Fibroblast of pulmonary artery (primary cell): ENCODE results near the gene RLN3.
"Not testable (repeated sequence)": the region's sequence is repeated elsewhere in the genome, so short reads cannot be mapped to it uniquely, and the experiment has no call there.

Experiments used
- DNase-seq: peaks from one replicate; pipeline ENCODE4 v3.0.0-alpha.2; 2010; ENCODE audit warnings: low read depth
- H3K4me3 ChIP-seq: replicated peaks from 2 replicates; pipeline ENCODE4 v1.5.1; 2011; ENCODE audit warnings: low read depth, mild to moderate bottlenecking, control low read depth, low read length, moderate library complexity
- TF ChIP-seq, protein P1 (sequence below): IDR thresholded peaks from 2 replicates; pipeline ENCODE4 v1.5.1; 2011; ENCODE audit warnings: mild to moderate bottlenecking, control low read depth, low read length, inconsistent platforms; ENCODE audit errors: missing control alignments

Gene RLN3

DNA sequence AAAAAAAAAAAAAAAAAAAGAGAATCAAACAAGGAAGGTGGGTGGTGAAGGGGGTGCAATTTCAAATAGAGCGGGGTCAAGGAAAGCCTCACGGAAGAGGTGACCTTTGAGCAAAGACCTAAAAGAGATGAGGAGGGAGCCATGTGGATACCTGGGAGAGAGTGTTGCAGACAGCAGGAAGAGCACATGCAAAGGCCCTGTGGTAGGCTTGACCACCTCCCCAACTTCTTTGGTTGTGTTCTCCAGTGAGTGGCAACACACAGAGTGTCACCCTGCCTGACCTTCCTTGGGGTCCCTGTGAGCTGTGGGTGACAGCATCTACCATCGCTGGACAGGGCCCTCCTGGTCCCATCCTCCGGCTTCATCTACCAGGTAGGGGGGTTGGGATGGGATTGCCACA, 22.6 kb downstream of the RLN3 start:
- H3K4me3 ChIP-seq = no peak overlapping the region
- DNase-seq = no peak
- TF ChIP-seq, protein P1, sequence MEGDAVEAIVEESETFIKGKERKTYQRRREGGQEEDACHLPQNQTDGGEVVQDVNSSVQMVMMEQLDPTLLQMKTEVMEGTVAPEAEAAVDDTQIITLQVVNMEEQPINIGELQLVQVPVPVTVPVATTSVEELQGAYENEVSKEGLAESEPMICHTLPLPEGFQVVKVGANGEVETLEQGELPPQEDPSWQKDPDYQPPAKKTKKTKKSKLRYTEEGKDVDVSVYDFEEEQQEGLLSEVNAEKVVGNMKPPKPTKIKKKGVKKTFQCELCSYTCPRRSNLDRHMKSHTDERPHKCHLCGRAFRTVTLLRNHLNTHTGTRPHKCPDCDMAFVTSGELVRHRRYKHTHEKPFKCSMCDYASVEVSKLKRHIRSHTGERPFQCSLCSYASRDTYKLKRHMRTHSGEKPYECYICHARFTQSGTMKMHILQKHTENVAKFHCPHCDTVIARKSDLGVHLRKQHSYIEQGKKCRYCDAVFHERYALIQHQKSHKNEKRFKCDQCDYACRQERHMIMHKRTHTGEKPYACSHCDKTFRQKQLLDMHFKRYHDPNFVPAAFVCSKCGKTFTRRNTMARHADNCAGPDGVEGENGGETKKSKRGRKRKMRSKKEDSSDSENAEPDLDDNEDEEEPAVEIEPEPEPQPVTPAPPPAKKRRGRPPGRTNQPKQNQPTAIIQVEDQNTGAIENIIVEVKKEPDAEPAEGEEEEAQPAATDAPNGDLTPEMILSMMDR = no peak

DNA sequence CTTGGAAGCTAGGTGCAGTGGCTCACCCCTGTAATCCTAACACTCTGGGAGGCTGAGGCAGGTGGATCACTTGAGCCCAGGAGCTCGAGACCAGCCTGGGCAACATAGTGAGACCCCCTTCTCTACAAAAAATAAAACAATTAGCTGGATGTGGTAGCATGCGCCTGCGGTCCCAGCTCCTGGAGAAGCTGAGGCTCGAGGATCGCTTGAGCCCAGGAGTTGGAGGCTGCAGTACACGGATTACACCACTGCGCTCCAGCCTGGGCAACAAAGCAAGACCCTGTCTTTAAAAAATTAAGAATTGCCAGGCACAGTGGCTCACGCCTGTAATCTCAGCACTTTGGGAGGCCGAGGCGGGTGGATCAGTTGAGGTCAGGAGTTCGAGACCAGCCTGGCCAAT, 23.0 kb downstream of the RLN3 start:
- not testable (repeated sequence) for DNase-seq, H3K4me3 ChIP-seq

- H3K4me3 ChIP-seq = no peak overlapping the region
- DNase-seq = no peak
- TF ChIP-seq, protein P1 = no peak
Measured at GRCh38 chr19:14051980-14052379, 24.0 kb downstream of the RLN3 start.

GRCh38 chr19:14052470-14052869, 24.5 kb downstream of the RLN3 start:
- H3K4me3 ChIP-seq = no peak overlapping the region
- no peak for DNase-seq
- TF ChIP-seq, protein P1 = no peak

- no peak for DNase-seq
- TF ChIP-seq, protein P1 = no peak
- H3K4me3 ChIP-seq = no peak overlapping the region
Measured at GRCh38 chr19:14053032-14053431, 25.1 kb downstream of the RLN3 start.

DNA sequence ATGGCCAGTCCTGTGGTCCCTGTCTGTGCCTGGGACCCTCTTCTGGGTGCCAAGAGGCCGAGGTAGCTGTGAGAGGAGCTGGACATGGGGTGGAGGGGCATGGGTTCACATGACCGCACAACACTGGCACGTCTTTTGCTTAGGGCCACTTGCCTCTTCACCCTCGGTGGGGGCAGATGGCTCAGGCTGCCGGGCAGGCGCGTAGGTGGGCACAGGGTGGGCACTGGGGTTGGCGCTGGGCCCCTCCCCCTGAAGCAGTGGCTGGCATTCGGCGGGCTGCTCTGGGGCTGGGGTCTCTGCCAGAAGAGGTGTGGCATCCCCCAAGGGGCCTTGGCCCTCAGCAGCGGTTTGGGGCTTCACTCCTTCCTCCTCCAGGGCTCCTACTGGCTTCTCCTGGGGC, 25.6 kb downstream of the RLN3 start:
- no peak overlapping the region for H3K4me3 ChIP-seq
- TF ChIP-seq, protein P1 = no peak
- no peak for DNase-seq

- H3K4me3 ChIP-seq = no peak overlapping the region
- TF ChIP-seq, protein P1 = no peak
- no peak for DNase-seq
Measured at GRCh38 chr19:14054099-14054498, 26.2 kb downstream of the RLN3 start.

GRCh38 chr19:14054721-14055120, 26.8 kb downstream of the RLN3 start:
- no peak overlapping the region for H3K4me3 ChIP-seq
- no peak for DNase-seq
- TF ChIP-seq, protein P1 = no peak
